ENCODE results near the gene DAZL.

Gene DAZL

DNA sequence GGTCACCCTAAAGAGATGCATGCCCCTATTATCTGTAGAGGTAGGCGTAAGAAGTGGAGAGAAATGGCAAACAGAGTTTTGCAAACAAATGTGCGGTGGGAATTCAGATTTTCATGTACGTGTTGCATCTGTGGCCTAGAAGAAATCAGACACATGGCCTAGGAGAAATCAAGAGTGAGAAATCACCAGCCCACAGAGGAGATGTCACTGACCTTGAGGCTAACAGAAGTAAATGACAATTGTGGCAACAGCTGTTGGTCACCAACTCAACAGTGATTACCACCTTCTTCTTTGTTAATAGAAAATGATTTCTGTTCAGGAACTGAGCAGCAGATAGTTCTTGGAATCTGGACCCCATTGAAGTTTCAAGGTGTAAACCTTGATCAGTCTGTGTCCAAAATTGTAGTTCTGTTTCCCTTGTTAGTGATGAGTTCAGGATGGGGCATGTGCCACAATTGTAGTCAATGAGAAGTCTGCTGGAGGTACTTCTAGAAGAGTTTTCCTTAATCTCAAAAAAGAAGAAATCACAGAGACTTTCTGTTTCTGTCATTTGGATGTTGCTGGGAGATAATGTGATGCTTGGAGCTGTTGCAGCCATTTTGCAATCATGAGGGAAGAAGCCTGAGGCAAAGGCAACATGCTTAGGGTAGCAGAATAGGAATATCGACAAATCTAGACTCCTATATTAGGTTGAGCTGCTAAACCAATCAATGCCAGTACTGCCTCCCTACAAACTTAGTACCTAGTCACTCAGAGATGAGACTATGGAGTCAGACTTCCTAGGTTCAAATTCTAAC, 57.5 kb downstream of the DAZL start:
- no peaks in the 10 kb centered on the region for H3K9me3 Mint-ChIP-seq
- no peak overlapping the region for H3K4me3 Mint-ChIP-seq
- peaks cover 14% of the 10 kb centered on the region for H3K4me1 Mint-ChIP-seq
- no peaks in the 10 kb centered on the region for H3K36me3 Mint-ChIP-seq (ENCODE audit: insufficient read depth)
- no peak for ATAC-seq (replicated peaks; ENCODE audit: extremely low read depth, poor library complexity, severe bottlenecking)
- no peaks in the 10 kb centered on the region for H3K27me3 Mint-ChIP-seq
- no peak for DNase-seq (ENCODE audit: low spot score in 2 of 2)
- H3K27ac Mint-ChIP-seq (ENCODE audit: low read depth), result no peak overlapping the region

DNA sequence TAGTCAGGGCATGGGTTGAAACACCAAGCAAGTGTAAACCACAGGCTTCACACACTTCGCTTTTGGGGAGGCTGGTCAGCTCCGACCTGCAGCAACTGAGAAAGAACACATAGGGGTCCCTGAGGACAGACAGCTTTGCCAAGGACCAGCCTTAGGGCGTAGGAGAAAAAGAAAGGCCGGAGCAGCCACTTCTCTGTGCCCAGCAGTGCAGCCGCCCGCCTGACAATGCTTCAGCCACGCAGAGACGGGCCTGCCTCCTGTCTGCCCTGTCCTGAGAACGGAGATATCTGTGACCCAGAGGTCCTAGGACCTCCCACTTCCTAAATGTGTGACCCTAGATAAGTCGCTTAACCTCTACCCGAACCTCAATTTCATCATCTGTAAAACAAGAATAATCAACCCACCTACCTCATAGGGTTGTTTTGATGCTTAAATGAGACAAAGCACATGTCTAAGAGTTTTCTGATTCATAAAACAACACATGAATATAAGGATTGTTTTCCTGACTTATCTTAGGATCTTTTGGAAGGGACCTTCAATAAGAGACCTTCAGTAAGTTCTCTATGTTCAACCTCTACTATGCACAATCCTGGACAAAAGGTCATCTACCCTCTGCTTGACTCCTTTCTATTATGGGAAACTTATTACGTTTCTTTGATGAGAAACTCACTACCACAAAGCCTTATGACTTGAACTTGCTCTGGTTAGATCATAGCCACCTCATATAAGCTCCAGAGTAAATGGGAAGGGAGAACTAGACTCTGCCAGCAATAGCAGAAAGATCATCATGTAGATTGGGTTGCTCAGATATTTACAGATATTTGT, 58.8 kb downstream of the DAZL start:
- Mint-ChIP-seq H3K27me3 (no peaks in the 10 kb centered on the region), H3K36me3 (ENCODE audit: insufficient read depth) (no peaks in the 10 kb centered on the region), H3K9me3 (no peaks in the 10 kb centered on the region), H3K27ac (ENCODE audit: low read depth) (no peak overlapping the region), H3K4me3 (no peak overlapping the region), H3K4me1 (peaks cover 14% of the 10 kb centered on the region)
- ATAC-seq (replicated peaks; ENCODE audit: extremely low read depth, poor library complexity, severe bottlenecking), result no peak
- no peak for DNase-seq (ENCODE audit: low spot score in 2 of 2)

DNA sequence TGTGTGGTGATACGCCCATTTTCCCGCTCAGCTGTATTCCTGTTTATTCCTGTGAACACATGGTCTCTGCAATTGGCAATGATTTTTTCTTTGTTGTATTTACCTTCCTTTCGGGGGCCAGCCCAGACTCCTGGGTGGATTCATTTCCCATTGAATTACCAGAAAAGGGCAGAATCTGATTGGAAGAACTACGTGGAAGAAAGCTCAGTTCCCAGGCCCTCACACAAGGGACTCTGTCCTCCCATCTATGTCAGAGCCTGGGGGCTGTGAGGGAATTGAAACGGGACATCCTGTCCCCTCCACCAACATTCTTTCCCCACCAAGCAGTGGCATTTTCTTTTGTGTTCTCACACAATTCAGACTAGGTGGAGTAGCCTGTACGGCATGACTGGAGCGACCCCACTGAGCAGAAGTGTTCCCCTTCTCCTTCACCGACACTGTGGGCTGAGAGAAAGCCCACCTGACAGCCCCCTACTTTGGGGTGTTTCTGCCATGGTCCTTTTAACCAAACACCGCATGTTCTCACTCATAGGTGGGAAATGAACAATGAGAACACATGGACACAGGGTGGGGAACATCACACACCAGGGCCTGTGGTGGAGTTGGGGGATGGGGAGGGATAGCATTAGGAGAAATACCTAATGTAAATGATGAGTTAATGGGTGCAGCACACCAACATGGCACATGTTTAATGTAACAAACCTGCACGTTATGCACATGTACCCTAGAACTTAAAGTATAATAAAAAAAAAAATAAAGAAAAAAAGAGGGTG, 59.6 kb downstream of the DAZL start:
- no peak overlapping the region for H3K4me3 Mint-ChIP-seq
- no peaks in the 10 kb centered on the region for H3K36me3 Mint-ChIP-seq (ENCODE audit: insufficient read depth)
- no peak for ATAC-seq (replicated peaks; ENCODE audit: extremely low read depth, poor library complexity, severe bottlenecking)
- peaks cover 14% of the 10 kb centered on the region for H3K4me1 Mint-ChIP-seq
- no peak overlapping the region for H3K27ac Mint-ChIP-seq (ENCODE audit: low read depth)
- no peaks in the 10 kb centered on the region for H3K9me3 Mint-ChIP-seq
- no peaks in the 10 kb centered on the region for H3K27me3 Mint-ChIP-seq
- no peak for DNase-seq (ENCODE audit: low spot score in 2 of 2)

DNA sequence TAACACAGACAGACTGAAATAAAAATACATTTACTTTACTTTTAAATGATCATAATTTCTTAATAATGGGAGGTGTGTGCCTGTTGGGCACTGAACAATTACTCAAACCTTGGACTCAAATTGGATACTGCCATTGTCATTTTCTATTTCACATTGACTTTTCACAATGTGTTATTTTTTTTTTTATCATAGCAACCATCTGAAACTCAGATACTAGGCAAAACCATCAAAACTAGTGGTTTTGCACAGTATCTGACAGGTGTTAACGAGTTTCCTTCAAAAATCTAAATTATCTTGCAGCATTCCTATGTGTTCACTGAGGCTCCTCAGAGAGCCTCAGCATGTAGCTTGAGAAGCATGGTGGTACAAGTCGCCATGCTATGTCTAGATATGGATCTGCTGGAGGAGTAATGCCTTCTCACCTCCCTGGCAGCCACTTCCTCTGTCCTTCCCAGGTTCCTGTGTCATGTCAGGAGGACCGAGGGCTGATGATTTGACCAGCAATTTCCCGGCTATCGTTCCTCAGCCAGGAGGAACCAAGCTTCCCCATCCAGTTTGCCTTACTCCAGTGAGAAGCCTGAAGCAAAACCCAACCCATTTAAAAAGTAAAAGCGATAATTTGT, 61.9 kb downstream of the DAZL start:
- H3K4me3 Mint-ChIP-seq, result no peak overlapping the region
- no peak overlapping the region for H3K27ac Mint-ChIP-seq (ENCODE audit: low read depth)
- H3K36me3 Mint-ChIP-seq (ENCODE audit: insufficient read depth), result no peaks in the 10 kb centered on the region
- no peak for ATAC-seq (replicated peaks; ENCODE audit: extremely low read depth, poor library complexity, severe bottlenecking)
- no peaks in the 10 kb centered on the region for H3K27me3 Mint-ChIP-seq
- H3K9me3 Mint-ChIP-seq, result no peaks in the 10 kb centered on the region
- no peak for DNase-seq (ENCODE audit: low spot score in 2 of 2)
- peaks cover 14% of the 10 kb centered on the region for H3K4me1 Mint-ChIP-seq

DNA sequence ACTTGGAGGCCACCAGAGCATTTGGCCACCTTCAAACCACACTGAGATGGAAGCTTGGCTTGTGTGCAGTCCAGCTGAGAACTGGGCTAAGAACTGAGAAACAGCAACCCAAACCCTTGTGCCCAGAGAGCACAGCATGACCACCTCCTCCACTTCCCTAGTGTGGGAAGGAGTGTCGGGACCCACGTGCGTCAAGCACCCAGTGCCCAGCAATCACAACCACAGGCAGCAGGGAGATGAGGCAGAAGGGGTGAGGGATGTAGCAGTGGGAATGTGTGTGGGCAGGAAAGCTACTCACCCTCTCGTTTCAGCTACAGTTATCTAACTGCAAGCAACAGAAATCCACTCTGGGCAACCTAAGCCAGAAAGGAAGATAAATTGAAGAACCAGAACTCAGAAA, 66.7 kb downstream of the DAZL start:
- H3K9me3 Mint-ChIP-seq, result no peaks in the 10 kb centered on the region
- H3K4me1 Mint-ChIP-seq, result no peaks in the 10 kb centered on the region
- no peak overlapping the region for H3K4me3 Mint-ChIP-seq
- H3K36me3 Mint-ChIP-seq (ENCODE audit: insufficient read depth), result no peaks in the 10 kb centered on the region
- DNase-seq (ENCODE audit: low spot score in 2 of 2), result no peak
- peaks cover 17% of the 10 kb centered on the region for H3K27me3 Mint-ChIP-seq
- ATAC-seq (replicated peaks; ENCODE audit: extremely low read depth, poor library complexity, severe bottlenecking), result no peak
- no peak overlapping the region for H3K27ac Mint-ChIP-seq (ENCODE audit: low read depth)

DNA sequence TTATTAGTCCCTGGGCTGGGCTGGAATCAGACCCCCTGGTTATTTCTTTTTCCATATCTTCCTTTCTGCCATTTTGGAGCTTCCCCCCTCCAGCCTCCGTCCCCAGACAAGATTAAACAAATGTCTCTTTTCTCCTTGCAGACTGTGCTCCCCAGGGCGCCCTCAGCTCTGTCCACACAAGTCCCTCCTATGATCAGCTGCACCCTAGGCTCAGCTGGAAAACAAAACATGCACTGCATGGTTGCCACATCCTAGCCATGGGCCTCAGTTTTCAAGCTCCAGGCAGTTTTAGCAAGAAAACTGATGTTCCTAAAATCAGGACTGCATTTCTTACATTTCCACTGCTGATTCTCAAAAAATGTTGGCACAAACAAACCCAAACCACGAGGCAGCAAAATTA, 68.2 kb downstream of the DAZL start:
- Mint-ChIP-seq H3K4me1 (no peaks in the 10 kb centered on the region), H3K27me3 (peaks cover 17% of the 10 kb centered on the region), H3K36me3 (ENCODE audit: insufficient read depth) (no peaks in the 10 kb centered on the region), H3K27ac (ENCODE audit: low read depth) (no peak overlapping the region), H3K4me3 (no peak overlapping the region), H3K9me3 (no peaks in the 10 kb centered on the region)
- no peak for DNase-seq (ENCODE audit: low spot score in 2 of 2)
- ATAC-seq (replicated peaks; ENCODE audit: extremely low read depth, poor library complexity, severe bottlenecking), result no peak
